Measurements from ENCODE around the gene GPHA2. TPM values are rescaled to one million over a fixed set of nuclear protein-coding genes. Genes with fewer than 3 reads are reported as not detected.
A peak's percentile ranks its signal among the peaks of the same experiment; 100 is the strongest.

The GPHA2 gene
- total RNA-seq, 1 experiment from 2014 or later: not detected

DNA sequence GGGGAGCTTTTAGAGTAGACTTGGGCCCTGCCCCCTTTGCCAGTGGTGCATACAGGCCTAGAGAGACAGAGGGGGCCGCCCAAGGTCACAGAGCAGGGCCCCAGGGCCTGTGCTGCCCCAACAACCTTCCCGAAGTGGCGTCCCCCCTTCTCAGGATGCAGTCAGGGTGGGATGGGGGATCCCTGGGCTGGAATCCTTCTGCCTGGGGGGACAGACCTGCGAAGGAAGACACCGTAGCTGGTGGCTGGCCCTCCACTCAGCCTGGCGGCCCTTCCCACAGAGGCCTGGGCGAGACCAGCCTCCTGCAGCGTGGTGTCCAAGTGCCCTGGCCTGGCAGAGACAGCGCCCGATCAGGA lies 42.9 kb downstream of the GPHA2 start:
- DNase-seq (ENCODE audit: low read depth): no peak

- DNase-seq (ENCODE audit: low read depth): no peak
Measured at GRCh38 chr11:64892411-64892831, 43.3 kb downstream of the GPHA2 start.

- no peak for DNase-seq (ENCODE audit: low read depth)
Measured at GRCh38 chr11:64891880-64892279, 43.8 kb downstream of the GPHA2 start.

- DNase-seq (ENCODE audit: low read depth): no peak
Measured at GRCh38 chr11:64891215-64891848, 44.4 kb downstream of the GPHA2 start.

GRCh38 chr11:64890522-64890939 lies 45.2 kb downstream of the GPHA2 start:
- DNase-seq (ENCODE audit: low read depth): no peak

DNA sequence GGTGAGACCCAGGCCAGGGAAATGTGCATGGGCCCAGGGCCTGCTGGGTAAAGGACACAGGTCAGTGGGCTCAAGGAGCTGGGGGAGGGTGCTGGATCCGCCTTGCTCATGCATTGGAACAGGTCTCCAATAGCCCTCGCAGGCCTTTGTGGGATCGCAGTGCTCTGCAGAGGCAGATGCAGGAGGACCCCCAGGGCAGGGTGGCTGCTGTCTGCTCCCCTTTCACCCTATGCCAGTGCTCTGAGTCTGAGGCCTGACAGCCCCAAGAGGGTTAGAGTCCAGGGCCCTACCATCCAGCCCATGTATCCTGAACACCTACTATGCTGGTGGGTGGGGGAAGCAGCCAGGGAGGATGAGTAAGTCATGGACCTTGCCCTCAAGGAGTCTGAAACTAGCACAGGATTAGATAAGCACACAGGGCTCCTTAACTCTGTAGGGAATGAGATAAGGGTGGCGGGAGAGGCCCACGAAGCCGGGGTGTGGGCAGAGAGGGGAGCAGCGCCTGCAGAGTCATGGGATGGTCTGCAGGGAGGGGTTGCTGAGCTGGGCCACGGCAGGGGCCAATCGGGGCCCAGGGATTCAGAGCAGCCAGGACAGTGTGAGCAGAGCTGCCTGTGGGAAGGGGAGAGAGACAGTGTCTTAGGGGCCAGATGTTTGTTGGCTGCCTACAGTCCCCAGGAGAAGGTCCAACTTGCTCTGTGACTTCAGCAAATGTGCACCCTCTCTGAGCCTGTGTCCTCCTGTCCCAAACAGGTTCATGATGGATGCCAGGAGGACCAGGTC lies 46.8 kb downstream of the GPHA2 start:
- no peak for DNase-seq (ENCODE audit: low read depth)

GRCh38 chr11:64888406-64888728 lies 47.3 kb downstream of the GPHA2 start:
- no peak for DNase-seq (ENCODE audit: low read depth)

DNA sequence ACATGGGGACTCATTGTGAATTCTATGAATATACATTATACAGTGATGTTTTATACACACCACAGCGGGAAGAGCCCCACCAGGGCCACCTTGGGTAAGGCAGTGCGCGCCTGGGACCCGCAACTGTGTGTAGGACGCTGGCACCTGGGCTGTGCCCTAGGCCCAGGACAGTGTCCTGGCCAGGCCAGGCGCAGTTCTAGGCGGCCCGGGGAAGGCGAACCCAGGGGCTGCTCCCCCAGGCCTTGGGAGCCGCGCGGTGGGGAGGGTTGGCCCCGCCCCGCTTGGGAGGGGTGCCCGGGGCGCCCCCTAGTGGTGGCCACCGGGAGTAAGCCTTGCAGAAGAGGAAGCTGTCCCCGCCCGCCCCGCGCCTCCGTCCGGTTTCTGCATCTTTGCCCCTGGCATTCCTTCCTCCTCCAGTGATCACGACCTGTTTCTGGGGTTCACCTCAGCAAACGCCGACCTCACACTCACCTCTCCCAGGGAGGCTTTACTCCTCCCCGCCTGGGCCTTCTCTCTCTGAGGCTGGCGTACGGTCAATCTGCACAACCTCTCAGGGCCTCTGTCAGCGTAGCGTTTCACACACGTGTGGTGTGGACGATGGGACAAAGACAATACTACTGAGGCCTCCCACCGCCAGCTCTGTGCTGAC lies 47.8 kb downstream of the GPHA2 start:
- DNase-seq (ENCODE audit: low read depth): peak; percentile 37

DNA sequence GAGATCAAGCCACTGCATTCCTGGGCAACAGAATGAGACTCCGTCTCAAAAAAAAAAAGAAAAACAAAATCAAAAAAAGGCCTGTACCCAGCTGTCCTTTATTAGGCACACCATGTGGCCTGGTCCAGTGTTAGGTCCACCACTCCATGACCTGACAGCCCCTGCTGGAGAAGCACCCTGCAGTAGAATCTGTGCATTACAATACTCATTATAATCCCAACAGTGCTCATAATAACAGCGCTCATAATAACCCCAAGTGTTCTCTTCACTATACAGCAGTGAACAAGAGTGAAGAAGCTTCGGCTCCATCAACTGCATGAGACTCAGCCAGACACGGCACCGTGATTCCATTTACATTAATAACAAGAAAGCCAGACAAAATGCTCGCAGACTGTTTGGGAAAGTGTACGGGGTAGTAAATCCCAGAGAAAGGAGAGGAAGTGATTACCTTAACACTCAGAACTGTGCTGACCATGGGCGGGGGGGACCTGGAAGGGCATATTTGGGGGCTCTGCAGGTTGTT lies 48.4 kb downstream of the GPHA2 start:
- no peak for DNase-seq (ENCODE audit: low read depth)

GRCh38 chr11:64885367-64886286 lies 50.1 kb downstream of the GPHA2 start:
- peak; percentile 49 for DNase-seq (ENCODE audit: low read depth)

Small RNA genes lying within 50 kb of the gene (small RNA-seq; reads per million reads assigned to genes)
- not detected for gene MIR6749
- not detected for gene MIR6750

Other genes starting within 250 kb of the GPHA2 start
- 0.42 TPM in 1 of 2 replicates, not detected in the other for gene NRXN2, start 212.7 kb downstream of the GPHA2 start, total RNA-seq (2014; rRNA removed; shearing (Covaris generic))
- not detected in 2 replicates for gene RASGRP2, start 191.8 kb downstream of the GPHA2 start, total RNA-seq (2014; rRNA removed; shearing (Covaris generic))
- 0.02 TPM in 1 of 2 replicates, not detected in the other for gene PYGM, start 175.9 kb downstream of the GPHA2 start, total RNA-seq (2014; rRNA removed; shearing (Covaris generic))
- gene SF1, start 157.4 kb downstream of the GPHA2 start, total RNA-seq (2014; rRNA removed; shearing (Covaris generic)): 110 and 153 TPM in 2 replicates
- 19.2 and 23.3 TPM in 2 replicates for gene MAP4K2, start 132.7 kb downstream of the GPHA2 start, total RNA-seq (2014; rRNA removed; shearing (Covaris generic))
- 22.3 and 34.1 TPM in 2 replicates for gene MEN1, start 125.3 kb downstream of the GPHA2 start, total RNA-seq (2014; rRNA removed; shearing (Covaris generic))
- 0.13 and 0.23 TPM in 2 replicates for gene CDC42BPG, start 91.2 kb downstream of the GPHA2 start, total RNA-seq (2014; rRNA removed; shearing (Covaris generic))
- 62.0 and 80.4 TPM in 2 replicates for gene EHD1, start 57.3 kb downstream of the GPHA2 start, total RNA-seq (2014; rRNA removed; shearing (Covaris generic))
- gene ATG2A, start 18.7 kb downstream of the GPHA2 start, total RNA-seq (2014; rRNA removed; shearing (Covaris generic)): 17.5 and 19.6 TPM in 2 replicates
- 7.7 and 8.3 TPM in 2 replicates for gene PPP2R5B, start 11.2 kb downstream of the GPHA2 start, total RNA-seq (2014; rRNA removed; shearing (Covaris generic))
- not detected in 2 replicates for gene MAJIN, start 36.2 kb upstream of the GPHA2 start, total RNA-seq (2014; rRNA removed; shearing (Covaris generic))
- gene BATF2, start 61.1 kb upstream of the GPHA2 start, total RNA-seq (2014; rRNA removed; shearing (Covaris generic)): 1.6 and 3.1 TPM in 2 replicates
- gene ARL2, start 78.3 kb upstream of the GPHA2 start, total RNA-seq (2014; rRNA removed; shearing (Covaris generic)): 237 and 263 TPM in 2 replicates
- gene SNX15, start 91.5 kb upstream of the GPHA2 start, total RNA-seq (2014; rRNA removed; shearing (Covaris generic)): 20.1 and 23.1 TPM in 2 replicates
- gene SAC3D1, start 105.3 kb upstream of the GPHA2 start, total RNA-seq (2014; rRNA removed; shearing (Covaris generic)): 21.3 and 25.1 TPM in 2 replicates
- gene NAALADL1, start 122.7 kb upstream of the GPHA2 start, total RNA-seq (2014; rRNA removed; shearing (Covaris generic)): 0.23 TPM in 1 of 2 replicates, not detected in the other
- gene CDCA5, start 148.1 kb upstream of the GPHA2 start, total RNA-seq (2014; rRNA removed; shearing (Covaris generic)): 63.3 and 78.4 TPM in 2 replicates
- 39.7 and 56.6 TPM in 2 replicates for gene ZFPL1, start 148.3 kb upstream of the GPHA2 start, total RNA-seq (2014; rRNA removed; shearing (Covaris generic))
- gene VPS51, start 160.3 kb upstream of the GPHA2 start, total RNA-seq (2014; rRNA removed; shearing (Covaris generic)): 139 and 163 TPM in 2 replicates
- gene TM7SF2, start 176.0 kb upstream of the GPHA2 start, total RNA-seq (2014; rRNA removed; shearing (Covaris generic)): 4.8 and 5.5 TPM in 2 replicates
- gene ZNHIT2, start 181.8 kb upstream of the GPHA2 start, total RNA-seq (2014; rRNA removed; shearing (Covaris generic)): 42.9 and 43.6 TPM in 2 replicates
- gene FAU, start 186.2 kb upstream of the GPHA2 start, total RNA-seq (2014; rRNA removed; shearing (Covaris generic)): 410 and 898 TPM in 2 replicates
- 100 and 124 TPM in 2 replicates for gene MRPL49, start 186.4 kb upstream of the GPHA2 start, total RNA-seq (2014; rRNA removed; shearing (Covaris generic))
- gene SYVN1, start 198.6 kb upstream of the GPHA2 start, total RNA-seq (2014; rRNA removed; shearing (Covaris generic)): 10.1 and 11.2 TPM in 2 replicates
- not detected in 2 replicates for gene SPDYC, start 234.3 kb upstream of the GPHA2 start, total RNA-seq (2014; rRNA removed; shearing (Covaris generic))
- 90.6 and 105 TPM in 2 replicates for gene CAPN1, start 246.0 kb upstream of the GPHA2 start, total RNA-seq (2014; rRNA removed; shearing (Covaris generic))